Keratinocyte (primary cell): ENCODE results near the gene STK33. TPM values are rescaled to one million over a fixed set of nuclear protein-coding genes. Genes with fewer than 3 reads are reported as not detected.

Experiments used
- DNase-seq: peaks from one replicate; pipeline ENCODE4 v3.0.0-alpha.2; 2011; ENCODE audit warnings: low read depth, missing footprints, low spot score
- FAIRE-seq: peaks from 2 replicates; lab custom pipeline; 2011; peaks lifted over from hg19 to GRCh38; lab: Jason Lieb, UNC
- H2AFZ ChIP-seq: 2 replicates; pipeline ENCODE4 v1.6.0; 2012; ENCODE audit warnings: low read length, control low read depth, inconsistent platforms; ENCODE audit not compliant: control insufficient read depth
- H3K27ac ChIP-seq: 2 replicates; pipeline ENCODE4 v1.5.1; 2011; ENCODE audit warnings: low read length; ENCODE audit not compliant: control insufficient read depth, insufficient read depth
- H3K27me3 ChIP-seq: 3 replicates; pipeline ENCODE4 v1.6.0; 2011; ENCODE audit warnings: low read length; ENCODE audit not compliant: control insufficient read depth, insufficient read depth; ENCODE audit errors: extremely low read depth
- H3K36me3 ChIP-seq, 2 experiments: 2 replicates in 1 of 2; 3 replicates in 1 of 2; pipeline ENCODE4 v1.5.1; 2011; ENCODE audit warnings: low read length in 2 of 2, mild to moderate bottlenecking in 1 of 2; ENCODE audit not compliant: control insufficient read depth in 2 of 2, insufficient read depth in 2 of 2; ENCODE audit errors: extremely low read depth in 1 of 2
- H3K4me1 ChIP-seq: 3 replicates; pipeline ENCODE4 v1.5.1; 2011; ENCODE audit warnings: low read length; ENCODE audit not compliant: control insufficient read depth, insufficient read depth; ENCODE audit errors: extremely low read depth
- H3K4me2 ChIP-seq: 3 replicates; pipeline ENCODE4 v1.6.0; 2011; ENCODE audit warnings: low read depth, low read length; ENCODE audit not compliant: control insufficient read depth, insufficient read depth; ENCODE audit errors: extremely low read depth
- H3K4me3 ChIP-seq, 3 experiments: fragments of 200-600 bp in 1 of 3; sonication (generic) in 1 of 3; 2 replicates in 2 of 3; 3 replicates in 1 of 3; pipeline ENCODE4 v1.5.1; 2011 to 2016; ENCODE audit warnings: low read length in 3 of 3, mild to moderate bottlenecking in 3 of 3, control low read depth in 2 of 3, inconsistent platforms in 1 of 3, low read depth in 1 of 3, mixed read lengths in 1 of 3, mixed run types in 1 of 3, moderate library complexity in 1 of 3; ENCODE audit not compliant: control insufficient read depth in 2 of 3, insufficient read depth in 2 of 3; ENCODE audit errors: extremely low read depth in 1 of 3
- H3K79me2 ChIP-seq: 2 replicates; pipeline ENCODE4 v1.6.0; 2012; ENCODE audit warnings: low read length; ENCODE audit not compliant: control insufficient read depth, insufficient read depth
- H3K9ac ChIP-seq: 3 replicates; pipeline ENCODE4 v1.6.0; 2011; ENCODE audit warnings: low read length; ENCODE audit not compliant: control insufficient read depth, insufficient read depth; ENCODE audit errors: extremely low read depth
- H3K9me1 ChIP-seq: 3 replicates; pipeline ENCODE4 v1.6.0; 2011; ENCODE audit warnings: low read length; ENCODE audit not compliant: control insufficient read depth, insufficient read depth; ENCODE audit errors: extremely low read depth
- H3K9me3 ChIP-seq: 2 replicates; pipeline ENCODE4 v1.5.1; 2012; ENCODE audit warnings: low read depth, low read length; ENCODE audit not compliant: control insufficient read depth
- H4K20me1 ChIP-seq: 3 replicates; pipeline ENCODE4 v1.6.0; 2011; ENCODE audit warnings: low read length; ENCODE audit not compliant: control insufficient read depth, insufficient read depth; ENCODE audit errors: extremely low read depth
- EZH2 ChIP-seq: IDR thresholded peaks from one replicate; pipeline ENCODE4 v1.6.1; 2012; ENCODE audit warnings: inconsistent platforms, mild to moderate bottlenecking, low read length, moderate library complexity
- dilution Hi-C: fragments of 300-500 bp; cut with MboI; formaldehyde crosslinking; loops from one replicate; pipeline ENCODE4 v1.7.0; 2020; ENCODE audit warnings: low sequenced_read_pairs; ENCODE audit not compliant: extremely low pct_ligation_motif_present
- polyA minus RNA-seq, 3 experiments: library from RNA; depleted of rRNA, polyadenylated mRNA; stranded (reverse); fragments of >200 nt; gene quantifications; 1 replicate in 1 of 3; 2 replicates in 1 of 3; 3 replicates in 1 of 3; pipeline ENCODE4 v1.2.3, GENCODE V29; 2011
- polyA plus RNA-seq, 5 experiments: library from polyadenylated mRNA; depleted of rRNA in 3 of 5; stranded (reverse) in 3 of 5; stranded (forward) in 1 of 5; unstranded in 1 of 5; fragments of >200 nt; gene quantifications; 1 replicate in 1 of 5; 2 replicates in 3 of 5; 3 replicates in 1 of 5; pipeline versions ENCODE4 v1.2.1 to v1.2.3, GENCODE V29; 2011 to 2012; ENCODE audit warnings: missing spikeins in 2 of 5, low read depth in 1 of 5, low replicate concordance in 1 of 5
- TF ChIP-seq, protein P1 (sequence below), 3 experiments: IDR thresholded peaks in 1 of 3; conservative IDR thresholded peaks in 1 of 3; optimal IDR thresholded peaks in 1 of 3; 2 replicates in 2 of 3; 3 replicates in 1 of 3; pipeline versions ENCODE3 to v1.5.1; 2011; ENCODE audit warnings: low read length in 3 of 3, mild to moderate bottlenecking in 3 of 3, moderate library complexity in 2 of 3, control low read depth in 1 of 3, inconsistent platforms in 1 of 3; ENCODE audit not compliant: insufficient read depth in 2 of 3; ENCODE audit errors: extremely low read depth in 1 of 3

STK33 gene
- 0.05 to 0.18 TPM (median 0.06 TPM) in 3 replicates for polyA plus RNA-seq
- not detected for polyA plus RNA-seq (2011; ENCODE audit: low read depth)
- polyA plus RNA-seq (2011; cell fraction: cytosol; rRNA removed), result 0.04 TPM in 1 of 2 replicates, not detected in the other
- polyA plus RNA-seq (2011; cell fraction: nucleus; rRNA removed), result 0.29 TPM in 2 replicates
- 0.08 TPM in 1 of 2 replicates, not detected in the other for polyA plus RNA-seq (2012; ENCODE audit: low replicate concordance)
- 0.19 TPM in 1 of 3 replicates, not detected in the others for polyA minus RNA-seq
- not detected for polyA minus RNA-seq (2011; cell fraction: cytosol; rRNA and poly(A)+ RNA removed)
- not detected in 2 replicates for polyA minus RNA-seq (2011; cell fraction: nucleus; rRNA and poly(A)+ RNA removed)

- H3K9ac ChIP-seq, result no peak within 1 kb of the TSS
- no peak within 1 kb of the TSS for H3K27ac ChIP-seq
- no peaks in the 10 kb centered on the region for H3K4me1 ChIP-seq
- H2AFZ ChIP-seq, result no peak within 1 kb of the TSS
- H3K9me1 ChIP-seq, result no peaks in the 10 kb centered on the region
- H3K4me3 ChIP-seq, result peak within 1 kb of the TSS; percentile 30 to 38 (median 34)
- FAIRE-seq, result no peak
- H3K36me3 ChIP-seq, result no peaks in the 10 kb centered on the region
- no peak for DNase-seq
- TF ChIP-seq, protein P1, sequence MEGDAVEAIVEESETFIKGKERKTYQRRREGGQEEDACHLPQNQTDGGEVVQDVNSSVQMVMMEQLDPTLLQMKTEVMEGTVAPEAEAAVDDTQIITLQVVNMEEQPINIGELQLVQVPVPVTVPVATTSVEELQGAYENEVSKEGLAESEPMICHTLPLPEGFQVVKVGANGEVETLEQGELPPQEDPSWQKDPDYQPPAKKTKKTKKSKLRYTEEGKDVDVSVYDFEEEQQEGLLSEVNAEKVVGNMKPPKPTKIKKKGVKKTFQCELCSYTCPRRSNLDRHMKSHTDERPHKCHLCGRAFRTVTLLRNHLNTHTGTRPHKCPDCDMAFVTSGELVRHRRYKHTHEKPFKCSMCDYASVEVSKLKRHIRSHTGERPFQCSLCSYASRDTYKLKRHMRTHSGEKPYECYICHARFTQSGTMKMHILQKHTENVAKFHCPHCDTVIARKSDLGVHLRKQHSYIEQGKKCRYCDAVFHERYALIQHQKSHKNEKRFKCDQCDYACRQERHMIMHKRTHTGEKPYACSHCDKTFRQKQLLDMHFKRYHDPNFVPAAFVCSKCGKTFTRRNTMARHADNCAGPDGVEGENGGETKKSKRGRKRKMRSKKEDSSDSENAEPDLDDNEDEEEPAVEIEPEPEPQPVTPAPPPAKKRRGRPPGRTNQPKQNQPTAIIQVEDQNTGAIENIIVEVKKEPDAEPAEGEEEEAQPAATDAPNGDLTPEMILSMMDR (optimal IDR thresholded peaks at IDR 0.05 in 1 of 3, IDR thresholded peaks at IDR 0.05 in 1 of 3, conservative IDR thresholded peaks at IDR 0.05 in 1 of 3; ENCODE audit: extremely low read depth in 1 of 3, insufficient read depth in 2 of 3, low read length in 3 of 3), result no peak
- TF ChIP-seq EZH2, result peak; percentile 23
- no peaks in the 10 kb centered on the region for H4K20me1 ChIP-seq
- dilution Hi-C loops, result no loop called here
- H3K27me3 ChIP-seq, result peaks cover 24% of the 10 kb centered on the region
- no peaks in the 10 kb centered on the region for H3K79me2 ChIP-seq
- no peaks in the 10 kb centered on the region for H3K9me3 ChIP-seq
- H3K4me2 ChIP-seq, result peak within 1 kb of the TSS; percentile 62
These were observed at the start of gene STK33 for GRCh38 chr11:8593935-8594909. STK33 (minus strand) TSS chr11:8594228; CDS start chr11:8474905, 119,323 bp downstream.

DNA sequence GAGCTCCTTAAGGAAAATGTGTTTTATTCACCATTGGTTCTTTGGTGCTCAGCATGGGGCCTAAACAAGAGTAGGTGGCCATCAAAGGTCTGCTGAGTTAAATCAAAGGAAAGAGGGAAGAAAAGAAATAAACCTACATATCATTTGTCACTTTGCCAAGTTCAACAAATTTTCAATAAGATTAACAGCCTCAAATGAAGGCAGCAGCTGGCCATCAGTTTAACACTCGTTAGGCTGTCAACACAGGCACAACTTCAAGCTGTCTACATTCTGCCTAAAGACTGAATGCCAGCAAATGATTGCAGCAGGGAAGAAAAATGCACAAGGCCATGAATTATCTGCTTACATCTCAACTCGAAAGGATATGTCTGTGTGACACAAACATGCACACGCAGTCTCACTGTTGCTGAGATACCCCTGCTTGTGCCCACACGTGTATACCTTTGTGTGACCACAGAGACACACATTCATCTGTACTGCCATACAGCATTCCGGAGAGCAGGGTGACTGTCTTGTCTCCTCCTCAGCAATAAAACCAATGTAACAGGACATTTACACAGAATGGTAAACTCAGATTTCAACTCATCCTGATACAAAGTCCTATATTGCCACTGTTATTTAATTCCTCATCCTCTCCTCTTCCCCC lies 48.3 kb upstream of the STK33 start:
- Histone ChIP-seq H3K9ac (no peak overlapping the region), H4K20me1 (no peaks in the 10 kb centered on the region), H2AFZ (no peak overlapping the region), H3K9me3 (no peaks in the 10 kb centered on the region), H3K27me3 (no peaks in the 10 kb centered on the region), H3K4me2 (no peak overlapping the region), H3K9me1 (no peaks in the 10 kb centered on the region), H3K4me3 (no peak overlapping the region), H3K27ac (no peak overlapping the region), H3K79me2 (no peaks in the 10 kb centered on the region), H3K4me1 (no peaks in the 10 kb centered on the region), H3K36me3 (peaks cover 20 to 31% of the 10 kb centered on the region in 2 experiments)
- DNase-seq (no peak), FAIRE-seq (no peak)
- dilution Hi-C loops, result no loop called here
- TF ChIP-seq, protein P1 (optimal IDR thresholded peaks at IDR 0.05 in 1 of 3, IDR thresholded peaks at IDR 0.05 in 1 of 3, conservative IDR thresholded peaks at IDR 0.05 in 1 of 3; ENCODE audit: extremely low read depth in 1 of 3, insufficient read depth in 2 of 3, low read length in 3 of 3), result no peak
- no peak for TF ChIP-seq EZH2
